IPS DF 4.7 (cell line): ENCODE results near the gene AK2.
A peak's percentile ranks its signal among the peaks of the same experiment; 100 is the strongest.
"Not testable (repeated sequence)": the region's sequence is repeated elsewhere in the genome, so short reads cannot be mapped to it uniquely, and the experiment has no call there.

ENCODE experiments used
- DNase-seq: peaks from one replicate; pipeline ENCODE4 v3.0.0-alpha.2; 2013; ENCODE audit warnings: low spot score; ENCODE audit errors: extremely low read depth

AK2 gene

DNA sequence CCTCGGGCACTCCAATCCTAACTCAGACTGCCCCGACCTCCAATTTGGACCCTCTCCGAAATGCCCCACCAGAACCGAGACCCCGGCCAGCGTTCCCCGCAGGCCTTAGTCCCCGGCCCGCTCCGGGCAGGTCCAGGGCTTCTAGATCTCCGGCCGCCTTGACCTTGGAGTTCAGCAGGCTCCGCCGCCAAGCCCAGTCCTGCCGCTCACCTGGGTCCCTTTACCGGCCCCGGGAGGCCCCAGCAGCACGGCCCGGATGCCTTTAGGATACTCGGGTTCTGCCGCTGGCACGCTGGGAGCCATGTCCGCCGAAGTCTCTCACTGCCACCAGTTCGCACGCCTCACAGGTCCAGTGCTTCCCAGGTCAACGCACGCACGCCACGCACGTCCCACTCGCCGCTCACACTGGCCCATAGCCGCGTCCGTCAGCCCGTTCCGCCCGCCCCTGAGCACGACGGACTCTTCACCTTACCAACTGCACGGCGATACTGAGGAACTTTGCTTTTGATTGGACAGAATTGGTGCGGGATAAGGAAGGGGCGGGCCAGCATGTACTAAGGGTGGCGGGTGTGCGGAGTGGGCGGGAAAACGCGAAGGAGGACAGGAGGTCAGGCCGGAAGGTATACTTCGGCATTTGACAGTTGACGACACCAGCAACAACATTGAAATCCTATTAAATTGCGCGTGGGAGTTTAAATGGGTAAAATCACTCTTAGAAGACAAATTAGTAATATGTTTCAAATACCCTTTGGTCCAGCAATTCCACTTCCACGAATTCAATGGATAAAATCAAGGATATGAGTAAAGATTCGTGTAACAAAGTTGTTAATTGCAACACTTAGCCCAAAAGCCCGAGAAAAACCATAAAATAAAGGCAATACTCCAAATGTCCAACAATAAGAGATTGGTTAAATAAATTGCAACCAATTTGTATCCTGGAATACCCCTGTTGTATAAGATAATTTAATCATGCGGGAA is at the start of gene AK2:
Gene AK2, minus strand, starts transcription at position 358 of the 978 bp plus-strand sequence. Its CDS starts 55 bp downstream, at position 303.
- DNase-seq: peak; percentile 93

DNA sequence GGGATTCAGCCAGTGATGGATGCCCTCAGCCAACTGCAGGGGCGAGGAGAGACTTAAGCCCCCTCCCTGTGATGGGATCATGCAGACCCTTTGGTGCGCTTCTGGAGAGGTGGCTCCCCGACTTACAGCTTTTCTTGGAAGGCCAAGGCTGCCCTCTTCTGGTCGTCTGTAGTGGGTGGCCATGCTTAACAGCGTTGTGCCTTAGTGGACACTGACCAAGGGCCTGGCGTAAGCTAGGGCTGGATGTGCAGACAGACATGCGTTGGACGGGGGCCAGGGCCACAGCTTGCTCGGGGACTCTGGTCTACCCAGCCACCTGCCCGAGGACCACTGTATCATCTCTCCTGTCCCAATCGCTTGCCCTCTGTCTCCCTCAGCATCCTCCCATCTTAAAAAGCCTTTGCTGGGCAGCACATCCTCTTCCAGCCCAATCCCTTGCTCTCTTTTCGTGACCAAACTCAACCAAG is 49.7 kb upstream of the AK2 start:
- DNase-seq: peak; percentile 74

DNA sequence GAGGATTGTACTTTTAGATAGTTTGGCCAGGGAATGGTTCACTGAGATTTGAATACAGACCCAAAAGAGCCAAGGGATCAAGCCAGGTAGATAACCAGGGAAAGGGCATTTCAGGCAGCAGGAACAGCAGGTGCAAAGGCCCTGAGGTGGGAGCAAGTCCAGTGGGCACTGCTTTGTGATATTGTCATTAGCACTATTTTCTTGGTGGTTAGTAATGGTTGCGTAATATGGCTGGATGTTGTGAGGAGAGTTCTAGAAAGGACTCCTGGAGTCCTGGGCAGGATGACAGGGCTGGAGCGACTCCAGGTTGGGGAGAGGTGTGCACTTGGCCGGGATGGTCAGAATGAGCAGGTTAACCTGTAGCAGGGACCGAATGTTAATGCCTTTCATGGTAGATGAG is 48.6 kb upstream of the AK2 start:
- no peak for DNase-seq

GRCh38 chr1:33082575-33083108 is 46.0 kb upstream of the AK2 start:
- no peak for DNase-seq

- DNase-seq: no peak
Measured at GRCh38 chr1:33081554-33082305, 45.0 kb upstream of the AK2 start.

GRCh38 chr1:33080885-33081553 is 44.3 kb upstream of the AK2 start, which contains the start of gene AZIN2:
AZIN2 (plus strand) TSS chr1:33081153; CDS start chr1:33082250, 1,097 bp downstream.
- peak; percentile 72 for DNase-seq

DNA sequence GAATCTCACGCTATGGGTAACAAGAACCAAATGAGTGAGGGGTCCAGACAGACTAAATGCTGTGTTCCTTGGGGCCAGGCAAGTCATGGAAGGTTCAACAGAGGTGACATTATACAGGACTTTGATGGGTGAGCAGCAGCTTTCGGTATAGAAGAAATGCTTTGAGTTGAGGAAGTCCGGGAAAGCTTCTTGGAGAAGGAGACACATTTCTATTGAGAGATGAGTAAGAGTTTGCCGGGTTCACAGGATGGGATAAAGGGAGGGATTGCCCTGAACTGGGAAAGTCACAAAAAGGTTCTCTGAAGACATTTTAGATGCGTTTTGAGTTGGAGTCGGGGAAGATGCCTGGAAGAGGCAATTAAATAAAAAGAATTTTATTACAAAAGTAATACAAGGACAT is 43.7 kb upstream of the AK2 start:
- DNase-seq: no peak

- no peak for DNase-seq
Measured at GRCh38 chr1:33078030-33078591, 41.4 kb upstream of the AK2 start.

DNA sequence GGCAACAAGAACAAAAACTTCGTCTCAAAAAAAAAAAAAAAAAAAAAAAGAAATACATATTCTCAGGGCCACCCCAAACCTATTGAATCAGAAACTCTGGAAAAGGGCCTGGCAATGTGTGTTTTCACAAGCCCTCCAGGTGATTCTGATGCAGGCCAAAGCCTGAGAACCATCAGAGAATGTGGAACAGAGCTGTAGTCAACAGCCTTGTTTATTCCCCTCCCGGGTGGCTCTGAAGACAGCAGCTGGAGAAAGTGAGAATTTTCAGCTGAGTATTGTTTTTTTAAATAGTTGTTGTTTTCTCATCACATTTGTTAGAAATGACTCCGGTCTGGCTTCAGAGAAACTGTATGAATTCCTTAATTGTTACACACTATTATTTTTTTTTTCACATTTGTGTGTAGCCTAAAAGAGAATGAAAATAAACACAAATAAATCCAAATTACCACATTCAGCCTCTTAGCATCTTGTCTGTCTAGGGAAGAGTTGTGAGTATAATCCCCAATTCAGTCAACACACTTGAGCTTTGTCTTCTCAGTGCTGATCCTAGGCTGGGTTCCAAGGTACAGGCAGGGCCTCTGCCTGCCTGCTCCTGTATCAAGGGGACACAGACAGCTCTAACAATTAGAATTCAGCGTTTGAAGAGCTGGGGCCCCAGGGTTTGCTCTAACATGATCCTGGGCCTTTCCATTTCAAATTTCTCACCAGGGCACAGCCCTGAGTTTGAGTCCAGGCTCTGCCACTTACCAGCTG is 37.7 kb upstream of the AK2 start:
- no peak for DNase-seq

- DNase-seq: no peak
Measured at GRCh38 chr1:33072707-33073106, 36.0 kb upstream of the AK2 start.

DNA sequence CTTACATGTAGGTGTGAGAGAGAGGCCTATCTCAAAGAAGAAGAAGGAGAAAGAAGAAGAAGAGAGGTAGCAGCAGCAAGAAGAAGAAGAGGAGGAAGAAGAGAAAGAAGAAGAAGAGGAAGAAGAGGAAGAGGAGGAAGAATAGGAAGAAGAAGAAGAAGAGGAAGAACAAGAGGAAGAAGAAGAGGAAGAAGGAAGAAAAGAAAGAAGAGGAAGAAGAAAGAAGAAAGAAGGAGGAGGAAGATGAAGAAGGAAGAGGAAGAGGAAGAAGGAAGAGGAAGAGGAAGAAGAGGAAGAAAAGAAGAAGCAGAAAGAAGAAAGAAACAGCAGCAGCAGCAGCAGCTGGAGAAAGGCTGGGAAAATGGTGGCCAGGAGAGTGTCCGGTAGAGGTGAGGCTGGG is 33.9 kb upstream of the AK2 start:
- no peak for DNase-seq

- DNase-seq: not testable (repeated sequence)
Measured at GRCh38 chr1:33068108-33068507, 31.4 kb upstream of the AK2 start.

DNA sequence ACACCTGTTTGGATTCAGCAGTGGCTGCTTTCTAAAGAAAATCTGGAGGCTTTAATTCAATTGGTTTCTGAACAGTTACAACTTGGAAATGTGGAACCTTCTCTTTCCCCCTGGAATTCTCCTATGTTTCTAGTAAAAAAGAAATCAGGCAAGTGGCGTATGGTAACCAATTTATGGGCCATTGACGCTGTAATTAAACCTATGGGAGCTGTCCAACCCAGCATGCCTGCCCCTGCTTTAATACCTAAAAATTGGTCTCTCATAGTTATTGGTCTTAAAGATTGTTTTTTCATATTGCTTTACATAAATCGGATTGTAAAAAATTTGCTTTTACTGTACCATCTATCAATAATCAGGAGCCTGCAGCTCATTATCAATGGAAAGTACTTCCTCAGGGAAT is 29.8 kb upstream of the AK2 start:
- not testable (repeated sequence) for DNase-seq

- no peak for DNase-seq
Measured at GRCh38 chr1:33065301-33065700, 28.6 kb upstream of the AK2 start.

DNA sequence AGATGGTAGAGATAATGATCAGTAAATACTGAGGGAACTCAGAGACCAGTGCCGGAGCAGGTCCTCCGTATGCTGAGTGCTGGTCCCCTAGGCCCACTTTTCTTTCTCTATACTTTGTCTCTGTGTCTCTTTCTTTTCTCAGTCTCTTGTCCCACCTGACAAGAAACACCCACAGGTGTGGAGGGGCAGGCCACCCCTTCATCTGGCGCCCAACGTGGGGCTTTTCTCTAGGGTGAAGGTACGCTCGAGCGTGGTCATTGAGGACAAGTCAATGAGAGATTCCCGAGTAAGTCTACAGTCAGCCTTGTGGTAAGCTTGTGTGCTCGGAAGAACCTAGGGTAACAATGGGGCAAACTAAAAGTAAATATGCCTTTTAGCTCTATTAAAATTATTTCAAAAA is 27.6 kb upstream of the AK2 start:
- DNase-seq: not testable (repeated sequence)

DNA sequence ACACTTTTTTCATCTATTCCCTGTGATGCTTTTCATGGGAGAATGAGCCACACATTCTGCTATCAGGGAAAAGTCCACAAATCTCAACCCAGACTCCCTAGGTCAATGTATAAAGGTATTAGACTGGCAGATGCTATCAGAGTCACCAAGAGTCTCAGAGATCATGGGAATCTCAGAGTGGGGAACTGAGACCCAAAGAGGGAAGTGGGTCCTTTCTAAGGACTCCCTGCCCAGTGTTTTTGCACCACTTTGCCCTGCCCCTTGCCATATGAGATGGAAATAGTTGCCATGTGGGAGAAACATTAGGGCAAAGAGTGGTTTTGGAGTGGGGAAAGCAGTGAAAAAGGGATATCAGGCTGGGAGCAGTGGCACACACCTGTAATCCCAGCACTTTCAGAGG is 25.2 kb upstream of the AK2 start:
- no peak for DNase-seq

DNA sequence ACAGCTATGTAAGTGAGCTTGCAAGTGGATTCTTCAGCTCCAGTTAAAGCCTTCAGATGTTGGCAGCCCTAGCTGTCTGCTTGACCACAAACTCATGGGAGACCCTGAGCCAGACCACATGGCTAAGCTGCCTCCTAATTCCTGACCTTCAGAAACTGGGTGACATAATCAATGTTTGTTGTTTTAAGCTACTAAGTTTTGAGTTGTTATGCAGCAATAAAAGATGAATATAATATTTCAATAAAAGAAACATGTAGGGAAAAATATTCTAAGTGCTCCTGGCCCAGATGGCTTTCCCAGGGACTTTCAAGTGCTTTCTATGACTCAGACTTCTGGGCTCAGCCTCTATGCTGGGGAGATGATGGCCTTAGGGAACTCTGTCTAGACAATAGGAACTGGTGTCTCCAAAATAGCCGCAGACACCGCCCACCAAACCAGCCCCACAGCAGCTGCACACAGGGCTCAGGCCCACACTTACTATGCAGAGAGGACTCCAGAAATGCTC is 23.9 kb upstream of the AK2 start:
- DNase-seq: no peak

DNA sequence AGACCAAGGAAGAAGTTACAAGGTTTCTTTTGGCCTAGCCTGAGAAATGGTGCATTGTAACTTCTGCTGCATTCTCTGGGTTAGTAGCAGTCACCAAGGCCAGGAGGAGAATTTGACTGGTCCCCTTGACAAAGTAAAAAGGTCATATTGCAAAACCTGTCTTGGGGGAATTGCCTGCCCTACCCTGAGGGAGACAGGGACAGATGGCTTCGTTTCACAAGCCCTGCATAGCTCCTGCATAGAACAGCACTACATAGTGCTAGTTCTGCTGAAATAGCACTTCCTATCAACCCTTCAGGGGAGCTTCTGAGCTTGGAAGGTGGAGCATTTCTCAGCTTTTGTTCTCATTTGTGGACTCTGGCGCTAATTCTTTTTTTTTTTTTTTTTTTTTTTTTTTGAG is 20.4 kb upstream of the AK2 start:
- no peak for DNase-seq

DNA sequence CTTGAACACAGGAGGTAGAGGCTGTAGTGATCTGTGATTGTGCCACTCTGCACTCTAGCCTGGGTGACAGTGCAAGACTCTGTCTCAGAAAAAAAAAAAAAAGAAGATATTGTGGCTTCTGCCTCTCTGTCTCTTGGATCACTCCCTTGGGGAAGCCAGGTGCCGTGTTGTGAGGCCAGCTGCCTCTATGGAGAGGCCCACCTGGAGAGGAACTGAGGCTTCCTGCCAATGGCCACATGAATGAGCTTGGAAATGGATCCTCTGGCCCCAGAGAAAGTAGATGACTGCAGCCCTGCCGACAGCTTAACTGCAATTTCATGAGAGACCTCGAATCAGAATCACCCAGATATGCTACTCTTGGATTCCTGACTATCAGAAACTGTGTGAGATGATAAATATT is 19.7 kb upstream of the AK2 start:
- DNase-seq: no peak
